HL-60 (cell line): ENCODE measurements around the gene CRYBB3.

ENCODE experiments used
- POLR2AphosphoS5 ChIP-seq: IDR thresholded peaks from 2 replicates; pipeline ENCODE4 v1.6.1; 2012; ENCODE audit warnings: low read depth
- TF ChIP-seq, protein P1 (sequence below): IDR thresholded peaks from one replicate; pipeline ENCODE4 v1.5.1; 2011; ENCODE audit warnings: low read length, control low read depth, inconsistent platforms; ENCODE audit not compliant: insufficient read depth
- TF ChIP-seq, protein P2 (sequence below): IDR thresholded peaks from 2 replicates; pipeline ENCODE4 v1.6.1; 2012; ENCODE audit warnings: low read depth; ENCODE audit not compliant: insufficient replicate concordance

DNA sequence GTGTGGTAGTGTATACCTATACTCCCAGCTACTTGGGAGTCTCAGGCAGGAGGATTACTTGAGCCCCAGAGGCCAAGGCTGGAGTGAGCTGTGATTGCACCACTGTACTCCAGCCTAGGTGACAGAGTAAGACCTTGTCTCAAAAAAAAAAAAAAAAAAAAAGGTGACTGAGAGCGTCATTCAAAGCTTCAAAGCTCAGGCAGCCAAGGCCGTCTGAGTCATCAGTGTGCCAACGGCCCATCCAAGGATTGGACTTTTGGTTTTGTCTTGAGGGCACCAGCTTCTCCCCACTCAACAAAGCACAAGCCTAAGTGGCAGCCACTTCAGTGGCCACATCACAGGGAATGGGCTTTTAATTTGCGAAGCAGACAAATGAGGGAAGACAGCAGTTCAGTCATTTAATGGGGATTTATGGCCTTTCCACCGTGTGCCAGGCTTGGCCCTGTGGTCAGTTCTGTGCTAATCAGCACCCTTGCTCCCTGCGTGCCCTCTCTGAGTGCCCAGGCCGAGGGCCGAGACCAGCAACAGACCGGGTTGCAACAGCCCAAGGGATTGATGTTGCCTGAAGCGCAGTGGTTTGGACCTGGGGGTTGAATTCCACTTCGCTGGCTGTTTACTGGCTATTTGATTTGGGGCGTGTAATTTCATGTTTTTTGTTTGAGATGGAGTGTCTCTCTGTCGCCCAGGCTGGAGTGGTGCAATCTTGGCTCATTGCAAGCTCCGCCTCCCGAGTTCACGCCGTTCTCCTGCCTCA is 30.2 kb upstream of the CRYBB3 start:
- TF ChIP-seq POLR2AphosphoS5, result no peak
- TF ChIP-seq, protein P1, sequence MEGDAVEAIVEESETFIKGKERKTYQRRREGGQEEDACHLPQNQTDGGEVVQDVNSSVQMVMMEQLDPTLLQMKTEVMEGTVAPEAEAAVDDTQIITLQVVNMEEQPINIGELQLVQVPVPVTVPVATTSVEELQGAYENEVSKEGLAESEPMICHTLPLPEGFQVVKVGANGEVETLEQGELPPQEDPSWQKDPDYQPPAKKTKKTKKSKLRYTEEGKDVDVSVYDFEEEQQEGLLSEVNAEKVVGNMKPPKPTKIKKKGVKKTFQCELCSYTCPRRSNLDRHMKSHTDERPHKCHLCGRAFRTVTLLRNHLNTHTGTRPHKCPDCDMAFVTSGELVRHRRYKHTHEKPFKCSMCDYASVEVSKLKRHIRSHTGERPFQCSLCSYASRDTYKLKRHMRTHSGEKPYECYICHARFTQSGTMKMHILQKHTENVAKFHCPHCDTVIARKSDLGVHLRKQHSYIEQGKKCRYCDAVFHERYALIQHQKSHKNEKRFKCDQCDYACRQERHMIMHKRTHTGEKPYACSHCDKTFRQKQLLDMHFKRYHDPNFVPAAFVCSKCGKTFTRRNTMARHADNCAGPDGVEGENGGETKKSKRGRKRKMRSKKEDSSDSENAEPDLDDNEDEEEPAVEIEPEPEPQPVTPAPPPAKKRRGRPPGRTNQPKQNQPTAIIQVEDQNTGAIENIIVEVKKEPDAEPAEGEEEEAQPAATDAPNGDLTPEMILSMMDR, result no peak
- TF ChIP-seq, protein P2, sequence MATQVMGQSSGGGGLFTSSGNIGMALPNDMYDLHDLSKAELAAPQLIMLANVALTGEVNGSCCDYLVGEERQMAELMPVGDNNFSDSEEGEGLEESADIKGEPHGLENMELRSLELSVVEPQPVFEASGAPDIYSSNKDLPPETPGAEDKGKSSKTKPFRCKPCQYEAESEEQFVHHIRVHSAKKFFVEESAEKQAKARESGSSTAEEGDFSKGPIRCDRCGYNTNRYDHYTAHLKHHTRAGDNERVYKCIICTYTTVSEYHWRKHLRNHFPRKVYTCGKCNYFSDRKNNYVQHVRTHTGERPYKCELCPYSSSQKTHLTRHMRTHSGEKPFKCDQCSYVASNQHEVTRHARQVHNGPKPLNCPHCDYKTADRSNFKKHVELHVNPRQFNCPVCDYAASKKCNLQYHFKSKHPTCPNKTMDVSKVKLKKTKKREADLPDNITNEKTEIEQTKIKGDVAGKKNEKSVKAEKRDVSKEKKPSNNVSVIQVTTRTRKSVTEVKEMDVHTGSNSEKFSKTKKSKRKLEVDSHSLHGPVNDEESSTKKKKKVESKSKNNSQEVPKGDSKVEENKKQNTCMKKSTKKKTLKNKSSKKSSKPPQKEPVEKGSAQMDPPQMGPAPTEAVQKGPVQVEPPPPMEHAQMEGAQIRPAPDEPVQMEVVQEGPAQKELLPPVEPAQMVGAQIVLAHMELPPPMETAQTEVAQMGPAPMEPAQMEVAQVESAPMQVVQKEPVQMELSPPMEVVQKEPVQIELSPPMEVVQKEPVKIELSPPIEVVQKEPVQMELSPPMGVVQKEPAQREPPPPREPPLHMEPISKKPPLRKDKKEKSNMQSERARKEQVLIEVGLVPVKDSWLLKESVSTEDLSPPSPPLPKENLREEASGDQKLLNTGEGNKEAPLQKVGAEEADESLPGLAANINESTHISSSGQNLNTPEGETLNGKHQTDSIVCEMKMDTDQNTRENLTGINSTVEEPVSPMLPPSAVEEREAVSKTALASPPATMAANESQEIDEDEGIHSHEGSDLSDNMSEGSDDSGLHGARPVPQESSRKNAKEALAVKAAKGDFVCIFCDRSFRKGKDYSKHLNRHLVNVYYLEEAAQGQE, result no peak
